ENCODE data around the gene TYMP. TPM values are rescaled to one million over a fixed set of nuclear protein-coding genes. Genes with fewer than 3 reads are reported as not detected.

Gene TYMP
- total RNA-seq, 1 donor from 2014 or later: 8.9 TPM

GRCh38 chr22:50498322-50498890, 31.4 kb downstream of the TYMP start:
- H3K9ac ChIP-seq (ENCODE audit: low read depth in 1 of 3, low read length in 3 of 3): no peak overlapping the region
- H3K4me3 ChIP-seq (ENCODE audit: low read length in 3 of 3): no peak overlapping the region
- H3K4me1 ChIP-seq (ENCODE audit: control insufficient read depth in 3 of 3, insufficient read depth in 3 of 3, low read length in 3 of 3): no peaks in the 10 kb centered on the region
- H3K36me3 ChIP-seq (ENCODE audit: control insufficient read depth in 3 of 3, insufficient read depth in 3 of 3, low read length in 3 of 3): peaks cover 3 to 7% (median 4%) of the 10 kb centered on the region in 3 donors
- H3K27ac ChIP-seq (ENCODE audit: low read depth, low read length): no peak overlapping the region
- H3K9me3 ChIP-seq (ENCODE audit: control insufficient read depth in 3 of 3, low read length in 3 of 3): no peaks in the 10 kb centered on the region
- peaks cover 0 to 4% (median 4%) of the 10 kb centered on the region in 3 donors for H3K27me3 ChIP-seq (ENCODE audit: control insufficient read depth in 3 of 3, insufficient read depth in 3 of 3, low read length in 3 of 3)

DNA sequence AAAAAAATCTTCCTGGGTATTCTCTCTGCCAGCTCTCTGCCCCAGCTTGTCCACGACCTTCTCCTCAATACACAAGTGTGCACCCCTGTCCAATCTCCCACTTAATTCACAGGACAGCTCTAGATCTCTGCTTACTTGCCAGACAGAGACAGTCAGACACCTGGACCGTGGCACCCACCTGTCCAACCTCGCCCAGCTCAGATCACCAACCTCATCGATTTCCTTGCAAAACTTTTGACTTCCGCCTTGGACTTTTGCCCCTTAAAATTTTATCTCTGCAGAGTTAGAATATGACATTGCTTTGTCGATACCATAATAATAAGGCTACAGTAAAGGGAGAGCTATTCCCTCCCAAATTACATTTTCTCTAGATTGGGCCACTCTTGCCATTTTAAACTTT, 32.7 kb downstream of the TYMP start:
- no peak overlapping the region for H3K27ac ChIP-seq (ENCODE audit: low read depth, low read length)
- H3K9ac ChIP-seq (ENCODE audit: low read depth in 1 of 3, low read length in 3 of 3): no peak overlapping the region
- H3K4me1 ChIP-seq (ENCODE audit: control insufficient read depth in 3 of 3, insufficient read depth in 3 of 3, low read length in 3 of 3): no peaks in the 10 kb centered on the region
- H3K27me3 ChIP-seq (ENCODE audit: control insufficient read depth in 3 of 3, insufficient read depth in 3 of 3, low read length in 3 of 3): peaks cover 0 to 4% (median 4%) of the 10 kb centered on the region in 3 donors
- H3K9me3 ChIP-seq (ENCODE audit: control insufficient read depth in 3 of 3, low read length in 3 of 3): no peaks in the 10 kb centered on the region
- H3K4me3 ChIP-seq (ENCODE audit: low read length in 3 of 3): no peak overlapping the region
- peaks cover 0 to under 1% (median under 1%) of the 10 kb centered on the region in 3 donors for H3K36me3 ChIP-seq (ENCODE audit: control insufficient read depth in 3 of 3, insufficient read depth in 3 of 3, low read length in 3 of 3)

- Histone ChIP-seq H3K36me3 (ENCODE audit: control insufficient read depth in 3 of 3, insufficient read depth in 3 of 3, low read length in 3 of 3) (no peaks in the 10 kb centered on the region), H3K9ac (ENCODE audit: low read depth in 1 of 3, low read length in 3 of 3) (no peak overlapping the region), H3K4me3 (ENCODE audit: low read length in 3 of 3) (no peak overlapping the region), H3K27ac (ENCODE audit: low read depth, low read length) (no peak overlapping the region), H3K4me1 (ENCODE audit: control insufficient read depth in 3 of 3, insufficient read depth in 3 of 3, low read length in 3 of 3) (no peaks in the 10 kb centered on the region), H3K27me3 (ENCODE audit: control insufficient read depth in 3 of 3, insufficient read depth in 3 of 3, low read length in 3 of 3) (peaks cover 3 to 26% (median 22%) of the 10 kb centered on the region in 3 donors), H3K9me3 (ENCODE audit: control insufficient read depth in 3 of 3, low read length in 3 of 3) (no peaks in the 10 kb centered on the region)
These were observed 39.1 kb downstream of the TYMP start for GRCh38 chr22:50490531-50491308.

GRCh38 chr22:50489363-50490243, 40.2 kb downstream of the TYMP start:
- Histone ChIP-seq H3K27me3 (ENCODE audit: control insufficient read depth in 3 of 3, insufficient read depth in 3 of 3, low read length in 3 of 3) (peaks cover 9 to 30% (median 29%) of the 10 kb centered on the region in 3 donors), H3K27ac (ENCODE audit: low read depth, low read length) (no peak overlapping the region)

DNA sequence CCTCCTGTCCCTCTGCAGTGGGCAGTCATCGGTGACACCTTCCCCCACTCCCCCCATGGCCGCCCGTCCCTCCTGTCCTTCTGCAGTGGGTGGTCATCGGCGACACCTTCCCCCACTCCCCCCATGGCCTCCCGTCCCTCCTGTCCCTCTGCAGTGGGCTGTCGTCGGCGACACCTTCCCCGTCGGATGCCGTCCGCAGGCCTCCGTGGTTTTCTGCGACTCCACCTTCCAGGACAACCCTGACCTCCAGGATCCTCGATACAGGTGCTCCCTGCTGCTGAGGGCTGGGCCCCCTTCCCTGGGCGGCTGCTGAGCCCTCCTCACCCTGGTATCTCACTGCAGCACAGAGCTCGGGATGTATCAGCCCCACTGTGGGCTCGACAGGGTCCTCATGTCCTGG, 40.9 kb downstream of the TYMP start:
- H3K27ac ChIP-seq (ENCODE audit: low read depth, low read length): no peak overlapping the region
- H3K27me3 ChIP-seq (ENCODE audit: control insufficient read depth in 3 of 3, insufficient read depth in 3 of 3, low read length in 3 of 3): peaks cover 13 to 33% (median 33%) of the 10 kb centered on the region in 3 donors
- H3K4me3 ChIP-seq (ENCODE audit: low read length in 3 of 3): no peak overlapping the region
- H3K9ac ChIP-seq (ENCODE audit: low read depth in 1 of 3, low read length in 3 of 3): no peak overlapping the region
- no peaks in the 10 kb centered on the region for H3K36me3 ChIP-seq (ENCODE audit: control insufficient read depth in 3 of 3, insufficient read depth in 3 of 3, low read length in 3 of 3)
- no peaks in the 10 kb centered on the region for H3K9me3 ChIP-seq (ENCODE audit: control insufficient read depth in 3 of 3, low read length in 3 of 3)
- H3K4me1 ChIP-seq (ENCODE audit: control insufficient read depth in 3 of 3, insufficient read depth in 3 of 3, low read length in 3 of 3): no peaks in the 10 kb centered on the region

More at GRCh38 chr22:50489363-50490243, 40.2 kb downstream of the TYMP start:
- Histone ChIP-seq H3K36me3 (ENCODE audit: control insufficient read depth in 3 of 3, insufficient read depth in 3 of 3, low read length in 3 of 3) (no peaks in the 10 kb centered on the region), H3K4me1 (ENCODE audit: control insufficient read depth in 3 of 3, insufficient read depth in 3 of 3, low read length in 3 of 3) (no peaks in the 10 kb centered on the region), H3K9ac (ENCODE audit: low read depth in 1 of 3, low read length in 3 of 3) (no peak overlapping the region), H3K4me3 (ENCODE audit: low read length in 3 of 3) (no peak overlapping the region), H3K9me3 (ENCODE audit: control insufficient read depth in 3 of 3, low read length in 3 of 3) (no peaks in the 10 kb centered on the region)

- no peaks in the 10 kb centered on the region for H3K4me1 ChIP-seq (ENCODE audit: control insufficient read depth in 3 of 3, insufficient read depth in 3 of 3, low read length in 3 of 3)
- no peak overlapping the region for H3K27ac ChIP-seq (ENCODE audit: low read depth, low read length)
- H3K27me3 ChIP-seq (ENCODE audit: control insufficient read depth in 3 of 3, insufficient read depth in 3 of 3, low read length in 3 of 3): peaks cover 20 to 41% (median 41%) of the 10 kb centered on the region in 3 donors
- H3K9me3 ChIP-seq (ENCODE audit: control insufficient read depth in 3 of 3, low read length in 3 of 3): no peaks in the 10 kb centered on the region
- no peaks in the 10 kb centered on the region for H3K36me3 ChIP-seq (ENCODE audit: control insufficient read depth in 3 of 3, insufficient read depth in 3 of 3, low read length in 3 of 3)
- H3K9ac ChIP-seq (ENCODE audit: low read depth in 1 of 3, low read length in 3 of 3): no peak overlapping the region
- no peak overlapping the region for H3K4me3 ChIP-seq (ENCODE audit: low read length in 3 of 3)
These were observed 41.7 kb downstream of the TYMP start for GRCh38 chr22:50488006-50488677.

GRCh38 chr22:50487290-50488005, 42.4 kb downstream of the TYMP start:
- H3K27me3 ChIP-seq (ENCODE audit: control insufficient read depth in 3 of 3, insufficient read depth in 3 of 3, low read length in 3 of 3): peaks cover 25 to 48% (median 48%) of the 10 kb centered on the region in 3 donors

DNA sequence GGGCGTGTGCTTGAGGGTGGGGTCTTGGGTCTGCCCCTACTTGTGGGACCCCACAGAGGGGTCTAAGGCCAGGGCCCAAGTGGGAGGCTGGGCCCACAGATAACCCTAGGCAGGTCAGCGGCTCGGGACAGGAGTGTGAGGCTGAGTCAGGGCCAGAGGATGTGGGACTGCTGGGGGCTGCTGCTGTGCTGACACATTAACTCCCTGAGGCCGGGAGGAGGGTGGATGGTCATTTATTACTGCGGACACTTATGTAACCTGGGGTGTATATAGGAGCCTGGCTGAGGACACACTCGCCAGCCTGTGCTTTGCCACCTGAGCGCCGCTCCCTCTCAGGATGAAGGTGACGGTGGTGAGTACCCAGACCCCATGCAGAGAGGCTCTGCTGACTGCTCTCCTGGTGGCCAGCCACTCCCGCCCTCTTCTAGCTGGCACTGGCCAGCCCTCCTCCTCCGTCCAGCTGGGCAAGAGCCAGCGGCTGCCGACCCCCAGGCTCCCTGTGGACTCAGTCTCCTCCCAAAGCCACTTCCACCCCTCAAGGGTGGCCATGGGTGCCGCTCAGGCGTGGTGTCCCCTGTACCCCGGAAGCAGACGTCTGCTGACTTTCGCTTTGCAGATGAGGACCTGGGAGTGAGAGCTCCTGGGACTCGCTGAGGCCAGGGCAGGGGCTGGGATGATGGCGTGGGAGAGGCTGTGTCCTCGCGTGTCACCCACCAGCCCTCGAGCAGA, 43.1 kb downstream of the TYMP start, which contains the start of gene MIOX:
TSS of gene MIOX (plus strand) at position 299 of the 729 bp plus-strand sequence. CDS start at position 338, 39 bp downstream.
- Histone ChIP-seq H3K27ac (ENCODE audit: low read depth, low read length) (no peak within 1 kb of the TSS), H3K4me3 (ENCODE audit: low read length in 3 of 3) (no peak within 1 kb of the TSS), H3K27me3 (ENCODE audit: control insufficient read depth in 3 of 3, insufficient read depth in 3 of 3, low read length in 3 of 3) (peaks cover 31 to 55% (median 55%) of the 10 kb centered on the region in 3 donors), H3K36me3 (ENCODE audit: control insufficient read depth in 3 of 3, insufficient read depth in 3 of 3, low read length in 3 of 3) (no peaks in the 10 kb centered on the region), H3K9ac (ENCODE audit: low read depth in 1 of 3, low read length in 3 of 3) (no peak within 1 kb of the TSS), H3K9me3 (ENCODE audit: control insufficient read depth in 3 of 3, low read length in 3 of 3) (no peaks in the 10 kb centered on the region), H3K4me1 (ENCODE audit: control insufficient read depth in 3 of 3, insufficient read depth in 3 of 3, low read length in 3 of 3) (no peaks in the 10 kb centered on the region)

More at GRCh38 chr22:50487290-50488005, 42.4 kb downstream of the TYMP start:
- no peaks in the 10 kb centered on the region for H3K9me3 ChIP-seq (ENCODE audit: control insufficient read depth in 3 of 3, low read length in 3 of 3)
- no peak overlapping the region for H3K4me3 ChIP-seq (ENCODE audit: low read length in 3 of 3)
- no peak overlapping the region for H3K27ac ChIP-seq (ENCODE audit: low read depth, low read length)
- H3K36me3 ChIP-seq (ENCODE audit: control insufficient read depth in 3 of 3, insufficient read depth in 3 of 3, low read length in 3 of 3): no peaks in the 10 kb centered on the region
- H3K9ac ChIP-seq (ENCODE audit: low read depth in 1 of 3, low read length in 3 of 3): no peak overlapping the region
- H3K4me1 ChIP-seq (ENCODE audit: control insufficient read depth in 3 of 3, insufficient read depth in 3 of 3, low read length in 3 of 3): no peaks in the 10 kb centered on the region
